GM21576 (cell line): ENCODE results near the gene SLC12A9.
"Not testable (repeated sequence)": the region's sequence is repeated elsewhere in the genome, so short reads cannot be mapped to it uniquely, and the experiment has no call there.

Experiments
- ATAC-seq: cut with Tn5 transposase; IDR thresholded peaks from one replicate; pipeline ENCODE4 v1.9.1; 2021; ENCODE audit warnings: mild to moderate bottlenecking, moderate library complexity; ENCODE audit not compliant: unreplicated experiment

Gene SLC12A9

DNA sequence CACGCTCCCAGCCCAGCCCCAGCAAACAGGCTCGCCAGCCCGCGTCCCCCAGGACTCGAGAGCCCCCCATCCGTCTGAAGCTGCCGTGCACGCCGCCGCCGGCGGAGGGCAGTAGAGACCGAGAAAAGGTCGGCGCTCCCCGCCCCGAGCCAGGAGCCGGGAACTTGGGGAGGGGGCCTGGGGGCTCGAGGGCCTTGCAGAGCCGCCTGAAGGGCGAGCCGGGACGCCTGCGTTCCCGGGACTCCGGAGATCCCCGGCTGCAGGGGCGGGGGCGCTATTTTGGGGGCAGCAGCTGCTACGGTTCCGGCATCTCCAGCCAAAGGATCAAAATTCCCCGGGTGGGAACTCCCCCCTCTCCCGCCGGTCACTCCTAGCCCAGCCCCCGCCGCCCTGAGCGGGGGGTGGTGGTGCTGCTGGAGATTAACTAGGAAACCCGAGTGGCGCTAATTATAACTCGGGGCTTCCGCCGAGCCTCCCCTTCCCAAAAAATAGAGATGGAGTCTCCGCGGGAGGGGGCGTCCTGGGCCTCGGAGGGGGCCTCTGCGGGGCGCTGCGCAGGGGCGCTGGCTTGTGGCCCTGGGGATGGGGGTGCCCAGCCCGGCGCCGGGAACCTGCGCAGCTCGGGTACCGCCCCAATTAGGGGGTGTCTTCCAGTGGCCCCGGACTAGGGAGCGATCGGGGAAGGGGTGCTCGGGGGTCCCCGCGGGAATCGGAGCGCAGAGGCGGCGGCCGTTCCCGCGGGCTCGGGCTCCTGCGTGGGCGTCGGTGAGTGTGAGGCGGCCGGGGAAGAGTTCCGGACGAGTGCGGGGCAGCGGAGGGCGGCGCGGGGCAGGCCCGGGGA is 42.6 kb downstream of the SLC12A9 start:
- ATAC-seq = no peak

- no peak for ATAC-seq
Observed at GRCh38 chr7:100895701-100895955, 43.1 kb downstream of the SLC12A9 start, which contains the start of gene ACHE. Gene ACHE (minus strand): TSS chr7:100895888. CDS start chr7:100894232, 1,656 bp downstream.

- ATAC-seq = no peak
Observed at GRCh38 chr7:100895956-100896731, 43.6 kb downstream of the SLC12A9 start.

GRCh38 chr7:100896732-100897608 is 44.5 kb downstream of the SLC12A9 start:
- no peak for ATAC-seq

DNA sequence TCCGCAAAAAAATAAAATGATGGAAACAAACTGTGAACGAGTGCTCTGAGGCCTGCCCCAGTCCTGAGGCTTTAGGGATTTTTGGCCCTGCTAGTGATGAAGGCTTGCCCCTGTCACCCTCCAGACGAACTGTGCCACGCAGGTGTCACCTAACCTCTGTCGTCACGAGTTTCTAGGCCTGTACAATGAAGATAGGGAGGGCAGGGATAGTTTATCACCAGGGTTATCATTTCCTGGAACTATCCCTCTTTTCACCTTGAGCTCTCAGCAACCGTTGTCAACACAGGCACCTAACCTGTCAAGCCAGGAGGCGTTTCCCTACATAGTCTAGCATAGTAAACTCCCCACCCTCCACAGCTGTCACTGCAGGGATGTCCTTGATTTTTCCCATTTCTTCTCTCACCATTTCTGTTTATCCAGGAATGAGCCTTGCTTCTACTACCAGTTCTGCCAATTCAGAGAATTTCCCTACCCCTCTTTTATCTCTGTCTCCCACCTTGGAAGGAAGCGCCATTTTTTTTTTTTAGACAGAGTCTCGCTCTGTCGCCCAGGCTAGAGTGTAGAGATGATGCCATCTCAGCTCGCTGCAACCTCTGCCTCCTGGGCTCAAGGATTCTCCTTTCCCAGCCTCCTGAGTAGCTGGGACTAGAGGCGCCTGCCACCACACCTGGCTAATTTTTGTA is 45.4 kb downstream of the SLC12A9 start:
- no peak for ATAC-seq

DNA sequence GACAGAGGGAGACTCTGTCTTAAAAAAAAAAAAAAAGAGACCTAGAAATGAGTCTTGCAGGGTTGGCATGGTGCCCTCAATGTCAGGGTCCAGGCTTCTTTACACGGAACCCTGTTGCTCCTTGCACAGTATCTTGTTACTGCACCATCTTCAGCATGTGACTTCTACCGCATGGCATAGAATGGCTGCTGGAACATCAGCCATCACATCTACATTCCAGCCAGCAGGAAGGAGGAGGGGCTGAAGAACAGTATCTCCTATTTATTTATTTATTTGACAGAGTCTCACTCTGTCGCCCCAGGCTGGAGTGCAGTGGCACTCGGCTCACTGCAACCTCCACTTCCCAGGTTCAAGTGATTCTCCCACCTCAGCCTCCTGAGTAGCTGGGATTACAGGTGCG is 46.9 kb downstream of the SLC12A9 start:
- no peak for ATAC-seq

DNA sequence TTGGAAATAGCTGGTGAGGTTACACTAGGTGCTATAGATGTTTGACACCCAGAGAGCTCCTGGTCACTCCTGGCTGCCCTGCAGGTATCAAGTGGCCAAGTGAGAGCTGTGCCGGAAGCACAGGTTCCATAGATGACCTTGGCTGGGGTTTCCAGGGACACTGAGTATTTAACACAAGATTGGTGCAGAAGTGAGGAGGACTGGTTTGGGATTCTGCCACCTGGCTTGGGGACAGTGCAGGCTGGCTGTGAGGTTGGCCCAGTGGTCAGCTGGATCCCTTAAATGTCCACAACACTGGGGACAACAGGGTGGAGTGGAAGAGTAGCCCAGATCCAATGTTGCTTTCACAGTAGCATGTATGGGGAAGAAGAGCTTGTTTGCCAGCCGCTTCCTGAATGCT is 48.5 kb downstream of the SLC12A9 start:
- no peak for ATAC-seq

GRCh38 chr7:100901921-100902332 is 49.4 kb downstream of the SLC12A9 start:
- ATAC-seq = no peak

DNA sequence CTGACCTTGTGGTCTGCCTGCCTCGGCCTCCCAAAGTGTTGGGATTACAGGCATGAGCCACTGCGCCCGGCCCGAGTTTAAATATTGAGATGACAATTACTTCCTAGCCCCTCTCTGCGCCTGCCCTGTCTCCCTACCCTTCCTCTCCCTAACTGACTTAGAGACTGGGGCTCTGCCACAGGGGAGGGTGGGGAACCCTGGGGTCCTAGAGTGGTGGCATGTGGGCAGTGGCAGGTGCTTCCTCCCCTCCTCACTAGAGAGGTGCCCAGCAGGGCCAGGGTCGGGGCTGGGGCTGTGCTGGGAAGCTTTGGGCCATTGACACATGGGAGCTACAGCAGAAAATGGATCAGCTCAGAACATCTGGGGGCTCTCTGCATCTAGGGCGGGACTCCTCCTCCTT is 50.1 kb downstream of the SLC12A9 start:
- no peak for ATAC-seq

DNA sequence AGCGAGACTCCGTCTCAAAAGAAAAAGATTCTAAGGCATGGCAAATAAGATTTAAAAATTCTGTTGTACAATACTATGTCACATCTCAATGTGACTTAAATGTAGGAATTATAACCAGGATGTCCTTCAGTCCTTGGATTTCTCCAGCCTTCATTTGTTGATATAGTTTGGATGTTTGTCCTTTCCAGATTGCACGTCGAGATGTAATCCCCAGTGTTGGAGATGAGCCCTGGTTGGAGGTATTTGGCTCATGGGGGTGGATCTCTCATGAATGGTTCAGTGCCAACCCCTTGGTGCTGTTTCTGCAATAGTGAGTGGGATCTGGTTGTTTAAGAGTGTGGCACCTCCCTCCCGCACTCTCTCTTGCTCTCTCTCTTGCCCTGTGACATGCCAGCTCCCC is 56.0 kb downstream of the SLC12A9 start:
- ATAC-seq = no peak

- not testable (repeated sequence) for ATAC-seq
Observed at GRCh38 chr7:100910443-100910842, 57.9 kb downstream of the SLC12A9 start.

- no peak for ATAC-seq
Observed at GRCh38 chr7:100911484-100911883, 59.0 kb downstream of the SLC12A9 start.

DNA sequence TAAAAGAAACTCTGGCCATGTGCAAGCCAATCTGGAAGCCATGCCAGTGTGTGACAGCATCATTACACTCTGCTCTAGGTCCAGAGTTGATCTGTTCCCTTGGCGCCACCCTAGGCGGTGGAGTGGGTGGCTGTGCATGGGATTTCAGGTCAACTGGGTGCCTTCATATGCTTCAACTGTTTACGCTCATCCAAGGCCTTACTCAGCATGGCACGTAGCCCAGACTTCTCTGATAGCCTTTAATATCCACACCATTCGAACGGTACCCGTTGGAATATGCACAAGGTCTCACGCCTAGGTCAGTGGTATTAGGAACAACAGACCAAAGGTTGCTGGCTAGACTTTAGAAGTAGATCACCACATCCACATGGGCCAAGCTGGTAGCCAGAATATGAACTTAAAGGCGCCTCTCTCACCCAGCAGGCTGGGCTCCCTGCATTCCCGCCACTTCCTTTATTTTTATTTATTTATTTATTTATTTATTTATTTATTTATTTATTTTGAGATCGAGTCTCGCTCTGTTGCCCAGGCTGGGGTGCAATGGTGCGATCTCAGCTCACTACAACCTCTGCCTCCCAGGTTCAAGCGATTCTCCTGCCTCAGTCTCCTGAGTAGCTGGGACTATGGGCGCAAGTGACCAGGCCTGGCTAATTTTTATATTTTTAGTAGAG is 61.8 kb downstream of the SLC12A9 start:
- no peak for ATAC-seq

DNA sequence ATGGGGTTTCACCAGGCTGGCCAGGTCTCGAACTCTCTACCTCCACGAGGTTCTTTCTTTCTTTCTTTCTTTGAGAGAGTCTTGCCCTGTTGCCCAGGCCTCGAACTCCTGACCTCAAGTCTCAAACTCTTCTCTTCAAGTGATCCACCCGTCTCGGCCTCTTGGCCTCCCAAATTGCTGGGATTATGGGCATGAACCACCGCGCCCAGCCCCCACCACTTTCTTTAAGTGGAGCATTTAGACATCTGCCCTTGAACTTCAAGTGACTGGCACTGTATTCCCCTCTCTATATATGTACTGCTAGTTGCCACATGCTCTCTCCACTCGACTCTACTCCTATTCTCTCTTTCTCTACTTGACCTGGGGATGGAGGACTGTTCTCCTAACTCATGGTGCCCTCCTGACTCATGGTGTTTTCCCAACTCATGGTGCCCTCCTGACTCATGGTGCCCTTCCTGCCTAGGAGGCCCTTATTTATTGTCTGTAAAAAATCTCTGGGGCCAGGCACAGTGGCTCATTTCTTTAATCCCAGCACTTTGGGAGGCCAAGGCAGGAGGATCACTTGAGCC is 62.5 kb downstream of the SLC12A9 start:
- ATAC-seq = no peak
